HCT116 (cell line): ENCODE measurements around the gene FRMD4A. TPM values are rescaled to one million over a fixed set of nuclear protein-coding genes. Genes with fewer than 3 reads are reported as not detected.

ENCODE experiments used
- ATAC-seq: fragments of 200-7000 bp; cut with Tn5 transposase; 2 replicates; pipeline ENCODE4 v1.9.1; 2020; ENCODE audit warnings: mild to moderate bottlenecking, moderate library complexity
- BruUV-seq: library from RNA; stranded (reverse); fragments of 400-500 nt; replicated peaks from 2 replicates; lab custom pipeline; 2021; lab: Mats Ljungman, UMichigan
- CTCF ChIA-PET: fragments of 300-600 bp; sonication (Branson Sonifier 250); formaldehyde crosslinking; loops from one replicate; lab custom pipeline; 2021; ENCODE audit warnings: antibody characterized with exemption; lab: Charles Lee
- POLR2A ChIA-PET: fragments of 300-600, 350-600 bp; sonication (Branson Sonifier 250); formaldehyde crosslinking; loops from one replicate; lab custom pipeline; 2021; ENCODE audit warnings: antibody characterized with exemption; lab: Charles Lee
- RAD21 ChIA-PET, 2 experiments: fragments of 300-600 bp; sonication (Branson Sonifier 250); formaldehyde crosslinking; loops; one replicate each; lab custom pipeline; 2023; ENCODE audit warnings: low total read pairs in 2 of 2; ENCODE audit not compliant: uncharacterized antibody in 2 of 2, unreplicated experiment in 2 of 2, low non-redundant PET in 1 of 2; lab: Charles Lee
- DNase-seq: peaks from one replicate; pipeline ENCODE4 v3.0.0-alpha.2; 2010; ENCODE audit warnings: low read depth, low spot score
- H2AFZ ChIP-seq: fragments of 200-600 bp; shearing (Covaris generic), sonication (generic); 2 replicates; pipeline ENCODE4 v1.6.1; 2017; ENCODE audit warnings: low read depth, mixed run types, mixed read lengths, antibody characterized with exemption, low read length; ENCODE audit not compliant: poor library complexity, severe bottlenecking
- H3K27ac ChIP-seq: 2 replicates; pipeline ENCODE4 v1.5.1; 2012; ENCODE audit warnings: low read depth, low read length
- H3K27me3 ChIP-seq: fragments of 200-600 bp; sonication (generic); 2 replicates; pipeline ENCODE4 v1.6.1; 2016; ENCODE audit warnings: mixed run types, low read length, mixed read lengths; ENCODE audit not compliant: insufficient read depth
- H3K36me3 ChIP-seq, 2 experiments: fragments of 200-500 bp in 1 of 2; fragments of 200-600 bp in 1 of 2; sonication (Bioruptor generic) in 1 of 2; sonication (generic) in 1 of 2; 2 replicates each; pipeline versions ENCODE4 v1.5.1 to v1.6.1; 2014 to 2016; ENCODE audit warnings: low read length in 2 of 2, inconsistent platforms in 1 of 2, mixed read lengths in 1 of 2, mixed run types in 1 of 2; ENCODE audit not compliant: insufficient read depth in 2 of 2, control insufficient read depth in 1 of 2
- H3K4me1 ChIP-seq, 2 experiments: fragments of 200-600 bp in 1 of 2; sonication (generic) in 1 of 2; 2 replicates each; pipeline versions ENCODE4 v1.5.1 to v1.6.1; 2012 to 2017; ENCODE audit warnings: low read length in 2 of 2, inconsistent platforms in 1 of 2, mild to moderate bottlenecking in 1 of 2, mixed read lengths in 1 of 2, mixed run types in 1 of 2, moderate library complexity in 1 of 2; ENCODE audit not compliant: insufficient read depth in 2 of 2, control insufficient read depth in 1 of 2
- H3K4me2 ChIP-seq: fragments of 200-600 bp; sonication (generic); 2 replicates; pipeline ENCODE4 v1.6.1; 2017; ENCODE audit warnings: mixed run types, low read length, mixed read lengths
- H3K4me3 ChIP-seq, 2 experiments: fragments of 200-600 bp in 1 of 2; sonication (generic) in 1 of 2; replicated peaks in 1 of 2; 2 replicates each; pipeline ENCODE4 v1.5.1; 2011 to 2016; ENCODE audit warnings: low read length in 2 of 2, control low read depth in 1 of 2, low read depth in 1 of 2, mild to moderate bottlenecking in 1 of 2, mixed read lengths in 1 of 2, mixed run types in 1 of 2
- H3K79me2 ChIP-seq: fragments of 200-600 bp; sonication (generic); 2 replicates; pipeline ENCODE4 v1.6.1; 2017; ENCODE audit warnings: mild to moderate bottlenecking, mixed run types, low read length, moderate library complexity, mixed read lengths; ENCODE audit not compliant: insufficient read depth
- H3K9ac ChIP-seq: fragments of 200-600 bp; sonication (generic); 2 replicates; pipeline ENCODE4 v1.6.1; 2016; ENCODE audit warnings: low read length, mixed read lengths
- H3K9me2 ChIP-seq: fragments of 200-600 bp; sonication (generic), shearing (Covaris generic); 2 replicates; pipeline ENCODE4 v1.6.1; 2017; ENCODE audit warnings: mixed run types, mild to moderate bottlenecking, moderate library complexity; ENCODE audit not compliant: insufficient read depth
- H3K9me3 ChIP-seq, 2 experiments: fragments of 200-500 bp in 1 of 2; fragments of 200-600 bp in 1 of 2; sonication (Bioruptor generic) in 1 of 2; sonication (generic) in 1 of 2; 2 replicates each; pipeline ENCODE4 v1.6.1; 2014 to 2017; ENCODE audit warnings: low read length in 2 of 2, mixed read lengths in 2 of 2, inconsistent platforms in 1 of 2, low read depth in 1 of 2, mild to moderate bottlenecking in 1 of 2, mixed run types in 1 of 2, moderate library complexity in 1 of 2; ENCODE audit not compliant: control insufficient read depth in 1 of 2, insufficient read depth in 1 of 2
- H4K20me1 ChIP-seq: fragments of 200-600 bp; sonication (generic), shearing (Covaris generic); 2 replicates; pipeline ENCODE4 v1.6.1; 2017; ENCODE audit warnings: mixed run types, mild to moderate bottlenecking, moderate library complexity; ENCODE audit not compliant: insufficient read depth
- ATF3 ChIP-seq: IDR thresholded peaks from 2 replicates; pipeline ENCODE4 v1.6.1; 2012
- CTCF ChIP-seq, 3 experiments: fragments of 200-600 bp in 1 of 3; sonication (generic) in 1 of 3; IDR thresholded peaks in 2 of 3; conservative IDR thresholded peaks in 1 of 3; 2 replicates each; pipeline ENCODE4 v1.5.1; 2012 to 2017; ENCODE audit warnings: low read depth in 2 of 3, low read length in 2 of 3, antibody characterized with exemption in 1 of 3, borderline replicate concordance in 1 of 3, control low read depth in 1 of 3, mild to moderate bottlenecking in 1 of 3, mixed read lengths in 1 of 3, mixed run types in 1 of 3, moderate library complexity in 1 of 3; ENCODE audit not compliant: insufficient read depth in 1 of 3
- POLR2A ChIP-seq: IDR thresholded peaks from 2 replicates; pipeline ENCODE4 v1.7.0; 2011; ENCODE audit warnings: borderline replicate concordance; ENCODE audit not compliant: insufficient read depth, insufficient read length; ENCODE audit errors: extremely low read depth
- RAD21 ChIP-seq: IDR thresholded peaks from 2 replicates; pipeline ENCODE4 v1.6.1; 2012; ENCODE audit warnings: low read depth, mild to moderate bottlenecking
- REST ChIP-seq: IDR thresholded peaks from 2 replicates; pipeline ENCODE4 v1.6.1; 2012; ENCODE audit warnings: low read depth
- intact Hi-C: fragments of 100-400 bp; cut with micrococcal nuclease; formaldehyde crosslinking; loops from 2 replicates; pipeline ENCODE4 v1.10.0; 2022
- total RNA-seq: library from RNA; stranded (reverse); gene quantifications from one replicate; pipeline ENCODE4 v1.2.1, GENCODE V29; 2021; ENCODE audit not compliant: unreplicated experiment

Gene FRMD4A
- total RNA-seq, 1 experiment from 2014 or later: 0.20 TPM

- TF ChIP-seq CTCF (IDR thresholded peaks at IDR 0.05 in 2 of 3, conservative IDR thresholded peaks at IDR 0.05 in 1 of 3; ENCODE audit: borderline replicate concordance in 1 of 3, insufficient read depth in 1 of 3, low read depth in 2 of 3, low read length in 2 of 3): no peak
- no peak for TF ChIP-seq REST
- TF ChIP-seq ATF3: no peak
- TF ChIP-seq POLR2A: no peak
Measured at GRCh38 chr10:13660551-13660920, 670.2 kb downstream of the FRMD4A start (continued).

DNA sequence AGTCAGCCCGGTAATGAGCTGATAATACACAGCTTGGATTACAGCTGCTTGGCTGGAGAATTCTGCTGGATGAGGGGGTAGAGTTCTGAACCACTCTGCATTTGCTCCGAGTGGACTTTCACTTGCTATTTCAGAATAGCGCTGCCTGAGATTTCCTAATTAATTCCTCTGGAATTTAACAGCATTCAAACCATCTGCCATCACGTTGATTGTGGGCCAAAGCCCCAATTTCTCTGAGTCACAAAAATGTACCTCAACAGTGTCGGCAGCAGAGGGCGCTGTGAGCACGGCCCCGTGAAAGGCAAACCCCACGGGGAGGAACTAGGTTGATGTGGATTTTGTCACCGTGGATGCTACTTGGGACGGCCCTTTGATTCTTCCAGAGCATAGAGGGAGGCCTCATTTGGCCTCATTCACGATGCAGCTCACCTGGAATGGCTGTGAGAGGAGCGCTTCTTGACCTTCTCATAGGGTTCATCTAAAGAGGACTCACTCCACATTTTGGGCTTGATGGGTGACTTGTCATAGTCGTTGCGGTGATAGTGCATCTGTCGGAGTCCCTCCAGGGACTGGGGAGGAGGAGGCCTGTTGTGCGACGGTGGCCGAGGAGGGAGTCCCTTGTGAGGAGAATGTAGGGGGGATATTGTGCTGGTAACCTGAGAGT is 670.7 kb downstream of the FRMD4A start:
- RAD21 ChIA-PET: interaction anchor here in 1 of 2 experiments (0.7 to 0.8 kb wide), 2 partner anchors 118 to 403 kb away, joined by 4 to 6 read pairs; no protein-coding TSS in a partner anchor
- Histone ChIP-seq H2AFZ (no peak overlapping the region), H3K4me2 (no peak overlapping the region)

More for the DNA sequence above, 670.7 kb downstream of the FRMD4A start:
- TF ChIP-seq POLR2A (no peak), RAD21 (peak; percentile 90), CTCF (IDR thresholded peaks at IDR 0.05 in 2 of 3, conservative IDR thresholded peaks at IDR 0.05 in 1 of 3; ENCODE audit: borderline replicate concordance in 1 of 3, insufficient read depth in 1 of 3, low read depth in 2 of 3, low read length in 2 of 3) (peak; percentile 74 to 96 (median 81))
- Histone ChIP-seq H3K9ac (no peak overlapping the region), H3K4me3 (no peak overlapping the region), H3K9me2 (no peaks in the 10 kb centered on the region), H3K4me1 (no peaks in the 10 kb centered on the region), H3K9me3 (no peaks in the 10 kb centered on the region), H3K27me3 (no peaks in the 10 kb centered on the region), H3K27ac (no peak overlapping the region), H4K20me1 (no peaks in the 10 kb centered on the region), H3K79me2 (no peaks in the 10 kb centered on the region), H3K36me3 (no peaks in the 10 kb centered on the region)
- intact Hi-C loops: loop anchor here (1.0 kb wide), 1 partner anchor 118 kb away; no protein-coding TSS in a partner anchor
- no TSS peak for BruUV-seq
- ChIA-PET POLR2A (no interaction called here), CTCF (interaction anchor here (0.8 to 1.3 kb wide), 3 partner anchors 118 to 288 kb away, joined by 3 to 9 read pairs (median 5); no protein-coding TSS in a partner anchor)
- peak; percentile 71 for ATAC-seq
- no peak for DNase-seq
